SK-N-DZ (cell line): ENCODE measurements around the gene SIRT2.
"Not testable (repeated sequence)": the region's sequence is repeated elsewhere in the genome, so short reads cannot be mapped to it uniquely, and the experiment has no call there.

ENCODE experiments used
- DNase-seq: peaks from one replicate; pipeline ENCODE4 v3.0.0-alpha.2; 2015; ENCODE audit warnings: low spot score

The SIRT2 gene

GRCh38 chr19:38898788-38899446 is 501 bp downstream of the SIRT2 start:
- no peak for DNase-seq

GRCh38 chr19:38894968-38895367 is 4.5 kb downstream of the SIRT2 start:
- no peak for DNase-seq

- no peak for DNase-seq
These were observed 6.1 kb downstream of the SIRT2 start for GRCh38 chr19:38893341-38893771.

GRCh38 chr19:38892841-38893240 is 6.6 kb downstream of the SIRT2 start:
- no peak for DNase-seq

- DNase-seq: no peak
These were observed 7.6 kb downstream of the SIRT2 start for GRCh38 chr19:38891771-38892170.

GRCh38 chr19:38890686-38891085 is 8.7 kb downstream of the SIRT2 start:
- DNase-seq: no peak

GRCh38 chr19:38889803-38890202 is 9.6 kb downstream of the SIRT2 start:
- no peak for DNase-seq

GRCh38 chr19:38888876-38889275 is 10.5 kb downstream of the SIRT2 start:
- DNase-seq: no peak

GRCh38 chr19:38884691-38885090 is 14.7 kb downstream of the SIRT2 start:
- DNase-seq: not testable (repeated sequence)

GRCh38 chr19:38883286-38883685 is 16.1 kb downstream of the SIRT2 start:
- no peak for DNase-seq

- DNase-seq: no peak
These were observed 18.4 kb downstream of the SIRT2 start for GRCh38 chr19:38880882-38881609.

- no peak for DNase-seq
These were observed 19.1 kb downstream of the SIRT2 start for GRCh38 chr19:38880076-38880881.

GRCh38 chr19:38879400-38879751 is 20.0 kb downstream of the SIRT2 start:
- DNase-seq: no peak

GRCh38 chr19:38878575-38879399 is 20.6 kb downstream of the SIRT2 start:
- no peak for DNase-seq

- DNase-seq: no peak
These were observed 21.4 kb downstream of the SIRT2 start, which contains the start of gene RINL for GRCh38 chr19:38877781-38878574. Gene RINL, minus strand, starts transcription at chr19:38878275. Its CDS starts 1,533 bp downstream, at chr19:38876742.

- DNase-seq: no peak
These were observed 23.6 kb downstream of the SIRT2 start for GRCh38 chr19:38875656-38876395.

- not testable (repeated sequence) for DNase-seq
These were observed 26.0 kb downstream of the SIRT2 start for GRCh38 chr19:38873400-38873799.

- no peak for DNase-seq
These were observed 28.8 kb downstream of the SIRT2 start for GRCh38 chr19:38870612-38871011.

- DNase-seq: no peak
These were observed 29.4 kb downstream of the SIRT2 start for GRCh38 chr19:38869836-38870607.
